NCI-H2171 (cell line): ENCODE results near the gene TPO.
"Not testable (repeated sequence)": the region's sequence is repeated elsewhere in the genome, so short reads cannot be mapped to it uniquely, and the experiment has no call there.

Experiments used
- DNase-seq: peaks from one replicate; lab custom pipeline; 2025; lab: John Stamatoyannopoulos, UW

TPO gene

GRCh38 chr2:1557467-1557820, 144.2 kb downstream of the TPO start:
- DNase-seq = peak; percentile 31

GRCh38 chr2:1559589-1560175, 146.4 kb downstream of the TPO start:
- DNase-seq = no peak

GRCh38 chr2:1561259-1561658, 148.0 kb downstream of the TPO start:
- DNase-seq = no peak

- no peak for DNase-seq
Observed at GRCh38 chr2:1561811-1562421, 148.7 kb downstream of the TPO start.

GRCh38 chr2:1563084-1563857, 150.0 kb downstream of the TPO start:
- DNase-seq = no peak

GRCh38 chr2:1563943-1564891, 151.0 kb downstream of the TPO start:
- no peak for DNase-seq

- DNase-seq = no peak
Observed at GRCh38 chr2:1567556-1568344, 154.5 kb downstream of the TPO start.

GRCh38 chr2:1568345-1568668, 155.0 kb downstream of the TPO start:
- DNase-seq = not testable (repeated sequence)

GRCh38 chr2:1569879-1570450, 156.7 kb downstream of the TPO start:
- DNase-seq = no peak

GRCh38 chr2:1571477-1572417, 158.5 kb downstream of the TPO start:
- DNase-seq = no peak

- DNase-seq = no peak
Observed at GRCh38 chr2:1572638-1573037, 159.4 kb downstream of the TPO start.

- DNase-seq = no peak
Observed at GRCh38 chr2:1577846-1578245, 164.6 kb downstream of the TPO start.

GRCh38 chr2:1581257-1581964, 168.1 kb downstream of the TPO start:
- not testable (repeated sequence) for DNase-seq

- DNase-seq = no peak
Observed at GRCh38 chr2:1581965-1582625, 168.8 kb downstream of the TPO start.

- no peak for DNase-seq
Observed at GRCh38 chr2:1582891-1583341, 169.7 kb downstream of the TPO start.

- no peak for DNase-seq
Observed at GRCh38 chr2:1584051-1584531, 170.8 kb downstream of the TPO start.

GRCh38 chr2:1584691-1585485, 171.6 kb downstream of the TPO start:
- DNase-seq = no peak

GRCh38 chr2:1585635-1586034, 172.4 kb downstream of the TPO start:
- no peak for DNase-seq
